ENCODE results near the gene FAM217B.

Gene FAM217B

GRCh38 chr20:59940129-59940955, at the start of gene FAM217B, which contains the start of gene PPP1R3D:
TSS of gene FAM217B (plus strand) at chr20:59940389. CDS start at chr20:59943944, 3,555 bp downstream.
TSS of gene PPP1R3D (minus strand) at chr20:59940305. CDS start at chr20:59939931, 374 bp downstream.
- peaks cover 20 to 22% of the 10 kb centered on the region in 2 donors for H3K36me3 ChIP-seq (ENCODE audit: control insufficient read depth in 2 of 2, insufficient read depth in 2 of 2, low read length in 2 of 2)
- peak within 1 kb of the TSS; percentile 97 to 100 for H3K27ac ChIP-seq (ENCODE audit: low read depth in 2 of 2, low read length in 2 of 2)
- no peaks in the 10 kb centered on the region for H3K9me3 ChIP-seq (ENCODE audit: control insufficient read depth in 2 of 2, low read length in 2 of 2)
- peak within 1 kb of the TSS; percentile 90 to 98 for H3K4me3 ChIP-seq (ENCODE audit: low read length in 2 of 2)
- peaks cover 17 to 25% of the 10 kb centered on the region in 2 donors for H3K4me1 ChIP-seq (ENCODE audit: control insufficient read depth in 2 of 2, insufficient read depth in 2 of 2, low read length in 2 of 2)
- H3K27me3 ChIP-seq (ENCODE audit: control insufficient read depth in 2 of 2, insufficient read depth in 2 of 2, low read length in 2 of 2), result no peaks in the 10 kb centered on the region
- H3K9ac ChIP-seq (ENCODE audit: low read depth in 1 of 2, low read length in 2 of 2), result peak within 1 kb of the TSS; percentile 91 to 99

GRCh38 chr20:59891581-59891980, 48.6 kb upstream of the FAM217B start:
- H3K4me1 ChIP-seq (ENCODE audit: control insufficient read depth in 2 of 2, insufficient read depth in 2 of 2, low read length in 2 of 2), result no peaks in the 10 kb centered on the region
- no peaks in the 10 kb centered on the region for H3K9me3 ChIP-seq (ENCODE audit: control insufficient read depth in 2 of 2, low read length in 2 of 2)
- no peak overlapping the region for H3K27ac ChIP-seq (ENCODE audit: low read depth in 2 of 2, low read length in 2 of 2)
- no peaks in the 10 kb centered on the region for H3K27me3 ChIP-seq (ENCODE audit: control insufficient read depth in 2 of 2, insufficient read depth in 2 of 2, low read length in 2 of 2)
- no peak overlapping the region for H3K4me3 ChIP-seq (ENCODE audit: low read length in 2 of 2)
- no peaks in the 10 kb centered on the region for H3K36me3 ChIP-seq (ENCODE audit: control insufficient read depth in 2 of 2, insufficient read depth in 2 of 2, low read length in 2 of 2)
- no peak overlapping the region for H3K9ac ChIP-seq (ENCODE audit: low read depth in 1 of 2, low read length in 2 of 2)

- Histone ChIP-seq H3K36me3 (ENCODE audit: control insufficient read depth in 2 of 2, insufficient read depth in 2 of 2, low read length in 2 of 2) (no peaks in the 10 kb centered on the region), H3K4me1 (ENCODE audit: control insufficient read depth in 2 of 2, insufficient read depth in 2 of 2, low read length in 2 of 2) (no peaks in the 10 kb centered on the region)
Measured at GRCh38 chr20:59895908-59896307, 44.3 kb upstream of the FAM217B start.

GRCh38 chr20:59902470-59902869, 37.7 kb upstream of the FAM217B start:
- no peaks in the 10 kb centered on the region for H3K4me1 ChIP-seq (ENCODE audit: control insufficient read depth in 2 of 2, insufficient read depth in 2 of 2, low read length in 2 of 2)

More at GRCh38 chr20:59895908-59896307, 44.3 kb upstream of the FAM217B start:
- Histone ChIP-seq H3K9ac (ENCODE audit: low read depth in 1 of 2, low read length in 2 of 2) (no peak overlapping the region), H3K27ac (ENCODE audit: low read depth in 2 of 2, low read length in 2 of 2) (no peak overlapping the region), H3K27me3 (ENCODE audit: control insufficient read depth in 2 of 2, insufficient read depth in 2 of 2, low read length in 2 of 2) (no peaks in the 10 kb centered on the region), H3K4me3 (ENCODE audit: low read length in 2 of 2) (no peak overlapping the region), H3K9me3 (ENCODE audit: control insufficient read depth in 2 of 2, low read length in 2 of 2) (no peaks in the 10 kb centered on the region)

GRCh38 chr20:59903621-59904020, 36.6 kb upstream of the FAM217B start:
- H3K9ac ChIP-seq (ENCODE audit: low read depth in 1 of 2, low read length in 2 of 2), result no peak overlapping the region
- H3K36me3 ChIP-seq (ENCODE audit: control insufficient read depth in 2 of 2, insufficient read depth in 2 of 2, low read length in 2 of 2), result no peaks in the 10 kb centered on the region
- H3K27me3 ChIP-seq (ENCODE audit: control insufficient read depth in 2 of 2, insufficient read depth in 2 of 2, low read length in 2 of 2), result no peaks in the 10 kb centered on the region
- H3K27ac ChIP-seq (ENCODE audit: low read depth in 2 of 2, low read length in 2 of 2), result no peak overlapping the region
- H3K9me3 ChIP-seq (ENCODE audit: control insufficient read depth in 2 of 2, low read length in 2 of 2), result no peaks in the 10 kb centered on the region
- H3K4me1 ChIP-seq (ENCODE audit: control insufficient read depth in 2 of 2, insufficient read depth in 2 of 2, low read length in 2 of 2), result no peaks in the 10 kb centered on the region
- H3K4me3 ChIP-seq (ENCODE audit: low read length in 2 of 2), result no peak overlapping the region

More at GRCh38 chr20:59902470-59902869, 37.7 kb upstream of the FAM217B start:
- Histone ChIP-seq H3K9me3 (ENCODE audit: control insufficient read depth in 2 of 2, low read length in 2 of 2) (no peaks in the 10 kb centered on the region), H3K27me3 (ENCODE audit: control insufficient read depth in 2 of 2, insufficient read depth in 2 of 2, low read length in 2 of 2) (no peaks in the 10 kb centered on the region), H3K4me3 (ENCODE audit: low read length in 2 of 2) (no peak overlapping the region), H3K36me3 (ENCODE audit: control insufficient read depth in 2 of 2, insufficient read depth in 2 of 2, low read length in 2 of 2) (no peaks in the 10 kb centered on the region), H3K27ac (ENCODE audit: low read depth in 2 of 2, low read length in 2 of 2) (no peak overlapping the region), H3K9ac (ENCODE audit: low read depth in 1 of 2, low read length in 2 of 2) (no peak overlapping the region)

GRCh38 chr20:59908855-59909254, 31.3 kb upstream of the FAM217B start:
- no peaks in the 10 kb centered on the region for H3K4me1 ChIP-seq (ENCODE audit: control insufficient read depth in 2 of 2, insufficient read depth in 2 of 2, low read length in 2 of 2)
- no peaks in the 10 kb centered on the region for H3K36me3 ChIP-seq (ENCODE audit: control insufficient read depth in 2 of 2, insufficient read depth in 2 of 2, low read length in 2 of 2)
- H3K4me3 ChIP-seq (ENCODE audit: low read length in 2 of 2), result no peak overlapping the region
- no peak overlapping the region for H3K27ac ChIP-seq (ENCODE audit: low read depth in 2 of 2, low read length in 2 of 2)
- no peaks in the 10 kb centered on the region for H3K9me3 ChIP-seq (ENCODE audit: control insufficient read depth in 2 of 2, low read length in 2 of 2)
- H3K27me3 ChIP-seq (ENCODE audit: control insufficient read depth in 2 of 2, insufficient read depth in 2 of 2, low read length in 2 of 2), result no peaks in the 10 kb centered on the region
- H3K9ac ChIP-seq (ENCODE audit: low read depth in 1 of 2, low read length in 2 of 2), result no peak overlapping the region

- Histone ChIP-seq H3K4me3 (ENCODE audit: low read length in 2 of 2) (no peak overlapping the region), H3K27ac (ENCODE audit: low read depth in 2 of 2, low read length in 2 of 2) (no peak overlapping the region), H3K9ac (ENCODE audit: low read depth in 1 of 2, low read length in 2 of 2) (no peak overlapping the region), H3K9me3 (ENCODE audit: control insufficient read depth in 2 of 2, low read length in 2 of 2) (no peaks in the 10 kb centered on the region), H3K27me3 (ENCODE audit: control insufficient read depth in 2 of 2, insufficient read depth in 2 of 2, low read length in 2 of 2) (no peaks in the 10 kb centered on the region), H3K4me1 (ENCODE audit: control insufficient read depth in 2 of 2, insufficient read depth in 2 of 2, low read length in 2 of 2) (no peaks in the 10 kb centered on the region), H3K36me3 (ENCODE audit: control insufficient read depth in 2 of 2, insufficient read depth in 2 of 2, low read length in 2 of 2) (no peaks in the 10 kb centered on the region)
Measured at GRCh38 chr20:59911041-59911440, 29.1 kb upstream of the FAM217B start.

- H3K27me3 ChIP-seq (ENCODE audit: control insufficient read depth in 2 of 2, insufficient read depth in 2 of 2, low read length in 2 of 2), result no peaks in the 10 kb centered on the region
- no peaks in the 10 kb centered on the region for H3K4me1 ChIP-seq (ENCODE audit: control insufficient read depth in 2 of 2, insufficient read depth in 2 of 2, low read length in 2 of 2)
- no peak overlapping the region for H3K4me3 ChIP-seq (ENCODE audit: low read length in 2 of 2)
- no peaks in the 10 kb centered on the region for H3K9me3 ChIP-seq (ENCODE audit: control insufficient read depth in 2 of 2, low read length in 2 of 2)
- H3K36me3 ChIP-seq (ENCODE audit: control insufficient read depth in 2 of 2, insufficient read depth in 2 of 2, low read length in 2 of 2), result no peaks in the 10 kb centered on the region
- no peak overlapping the region for H3K27ac ChIP-seq (ENCODE audit: low read depth in 2 of 2, low read length in 2 of 2)
- no peak overlapping the region for H3K9ac ChIP-seq (ENCODE audit: low read depth in 1 of 2, low read length in 2 of 2)
Measured at GRCh38 chr20:59912609-59913008, 27.6 kb upstream of the FAM217B start.

GRCh38 chr20:59920944-59921343, 19.2 kb upstream of the FAM217B start:
- Histone ChIP-seq H3K36me3 (ENCODE audit: control insufficient read depth in 2 of 2, insufficient read depth in 2 of 2, low read length in 2 of 2) (no peaks in the 10 kb centered on the region), H3K9ac (ENCODE audit: low read depth in 1 of 2, low read length in 2 of 2) (no peak overlapping the region), H3K4me1 (ENCODE audit: control insufficient read depth in 2 of 2, insufficient read depth in 2 of 2, low read length in 2 of 2) (peaks cover 5 to 6% of the 10 kb centered on the region in 2 donors), H3K9me3 (ENCODE audit: control insufficient read depth in 2 of 2, low read length in 2 of 2) (no peaks in the 10 kb centered on the region), H3K27ac (ENCODE audit: low read depth in 2 of 2, low read length in 2 of 2) (no peak overlapping the region), H3K27me3 (ENCODE audit: control insufficient read depth in 2 of 2, insufficient read depth in 2 of 2, low read length in 2 of 2) (no peaks in the 10 kb centered on the region), H3K4me3 (ENCODE audit: low read length in 2 of 2) (no peak overlapping the region)

GRCh38 chr20:59923514-59923913, 16.7 kb upstream of the FAM217B start:
- Histone ChIP-seq H3K27ac (ENCODE audit: low read depth in 2 of 2, low read length in 2 of 2) (no peak overlapping the region), H3K9me3 (ENCODE audit: control insufficient read depth in 2 of 2, low read length in 2 of 2) (no peaks in the 10 kb centered on the region), H3K9ac (ENCODE audit: low read depth in 1 of 2, low read length in 2 of 2) (no peak overlapping the region), H3K27me3 (ENCODE audit: control insufficient read depth in 2 of 2, insufficient read depth in 2 of 2, low read length in 2 of 2) (no peaks in the 10 kb centered on the region), H3K36me3 (ENCODE audit: control insufficient read depth in 2 of 2, insufficient read depth in 2 of 2, low read length in 2 of 2) (no peaks in the 10 kb centered on the region), H3K4me1 (ENCODE audit: control insufficient read depth in 2 of 2, insufficient read depth in 2 of 2, low read length in 2 of 2) (peaks cover 8 to 9% of the 10 kb centered on the region in 2 donors), H3K4me3 (ENCODE audit: low read length in 2 of 2) (no peak overlapping the region)
